Measurements from ENCODE around the gene ZNF808. TPM values are rescaled to one million over a fixed set of nuclear protein-coding genes. Genes with fewer than 3 reads are reported as not detected.
A peak's percentile ranks its signal among the peaks of the same experiment; 100 is the strongest.

ZNF808 gene
- 3.3 and 4.4 TPM in 2 replicates for polyA plus RNA-seq (2012; rRNA removed)
- polyA plus RNA-seq (2012; cell fraction: cytosol; rRNA removed): 3.6 and 4.0 TPM in 2 replicates
- polyA plus RNA-seq (2012; cell fraction: nucleus; rRNA removed): 4.1 and 6.7 TPM in 2 replicates

GRCh38 chr19:52527134-52527955 is at the start of gene ZNF808:
ZNF808 (plus strand) TSS chr19:52527668; CDS start chr19:52543285, 15,617 bp downstream.
- CTCF ChIA-PET: interaction anchor here (1.2 to 1.4 kb wide), 2 partner anchors 7 to 38 kb away, joined by 3 read pairs; no protein-coding TSS in a partner anchor
- POLR2A ChIA-PET: interaction anchor here (0.7 to 1.0 kb wide), 2 partner anchors 8 to 158 kb away, joined by 4 to 6 read pairs; partner anchors contain the start of gene ZNF880
- peaks cover 11% of the 10 kb centered on the region for H3F3A ChIP-seq (replicated peaks; ENCODE audit: insufficient read depth)
- H3K79me2 ChIP-seq (ENCODE audit: insufficient read depth): peaks cover 23% of the 10 kb centered on the region
- H3K4me3 ChIP-seq (ENCODE audit: low read depth in 2 of 2, low read length in 1 of 2): peak within 1 kb of the TSS; percentile 73 to 78
- peak within 1 kb of the TSS; percentile 83 for H3K4me2 ChIP-seq
- H3K9me2 ChIP-seq: no peaks in the 10 kb centered on the region
- H3K27me3 ChIP-seq (ENCODE audit: insufficient read depth): no peaks in the 10 kb centered on the region
- no peaks in the 10 kb centered on the region for H3K9me3 ChIP-seq
- peak; percentile 92 for DNase-seq
- peaks cover 0 to 10% of the 10 kb centered on the region in 2 experiments; a peak in 1 of 4 replicates for H3K4me1 ChIP-seq (ENCODE audit: control insufficient read depth in 1 of 2, insufficient read depth in 2 of 2, low read depth in 1 of 2, low read length in 1 of 2)
- peak within 1 kb of the TSS; percentile 93 for H2AFZ ChIP-seq (ENCODE audit: low read depth)
- no peaks in the 10 kb centered on the region for H3K36me3 ChIP-seq (replicated peaks in 1 of 2; ENCODE audit: control insufficient read depth in 1 of 2, insufficient read depth in 2 of 2, low read length in 1 of 2)
- peak within 1 kb of the TSS; percentile 89 for H3K9ac ChIP-seq
- 9% methylated on average over 23 of the region's 54 CpGs for WGBS (ENCODE audit: low lambda C conversion rate)
- no peaks in the 10 kb centered on the region for H4K20me1 ChIP-seq (ENCODE audit: insufficient read depth)
- H3K27ac ChIP-seq (ENCODE audit: low read depth in 2 of 2, low read length in 1 of 2): peak within 1 kb of the TSS; percentile 76 to 83
- peak; percentile 85 for TF ChIP-seq POLR2AphosphoS5 (IDR thresholded peaks at IDR 0.05; ENCODE audit: low read depth, low read length)
- no peak for TF ChIP-seq MEF2A (IDR thresholded peaks at IDR 0.05; ENCODE audit: borderline replicate concordance, low read depth)
- TF ChIP-seq FOXJ3 (CRISPR knock-in tag; IDR thresholded peaks at IDR 0.05): no peak
- TF ChIP-seq FOSL2 (IDR thresholded peaks at IDR 0.05; ENCODE audit: borderline replicate concordance, low read depth): 0 out of 2 replicates have a peak, but pooled peaks have one; percentile 7
- TF ChIP-seq CTCF (IDR thresholded peaks at IDR 0.05): peak; percentile 60
- no peak for TF ChIP-seq NFIC (IDR thresholded peaks at IDR 0.05; ENCODE audit: borderline replicate concordance)
- TF ChIP-seq JUND (IDR thresholded peaks at IDR 0.05): no peak
- TF ChIP-seq YY1 (IDR thresholded peaks at IDR 0.05; ENCODE audit: low read depth): peak; percentile 68; the same call in 1 of the 2 replicates
- TF ChIP-seq RCOR1 (IDR thresholded peaks at IDR 0.05; ENCODE audit: low read length): peak; percentile 22; the same call in 1 of the 2 replicates
- TF ChIP-seq REST (IDR thresholded peaks at IDR 0.05; ENCODE audit: low read depth, low read length): no peak
- TF ChIP-seq USF1 (IDR thresholded peaks at IDR 0.05; ENCODE audit: borderline replicate concordance, low read depth): no peak
- no peak for TF ChIP-seq RXRA (IDR thresholded peaks at IDR 0.05; ENCODE audit: borderline replicate concordance, low read depth)
- 0 out of 2 replicates have a peak, but pooled peaks have one; percentile 10 for TF ChIP-seq TAF1 (IDR thresholded peaks at IDR 0.05; ENCODE audit: borderline replicate concordance, low read depth, low read length)
- no peak for TF ChIP-seq PBX3 (IDR thresholded peaks at IDR 0.05)
- no peak for TF ChIP-seq GATA2 (CRISPR knock-in tag; IDR thresholded peaks at IDR 0.05)
- TF ChIP-seq TEAD4 (IDR thresholded peaks at IDR 0.05; ENCODE audit: borderline replicate concordance, insufficient read depth): no peak
- TF ChIP-seq EP300 (IDR thresholded peaks at IDR 0.05; ENCODE audit: borderline replicate concordance in 1 of 2, low read depth in 1 of 2, low read length in 1 of 2): no peak
- TF ChIP-seq IRF3 (IDR thresholded peaks at IDR 0.05; ENCODE audit: low read depth, low read length): no peak
- TF ChIP-seq USF2 (IDR thresholded peaks at IDR 0.05; ENCODE audit: borderline replicate concordance, low read depth, low read length): no peak
- TF ChIP-seq RFX5 (IDR thresholded peaks at IDR 0.05; ENCODE audit: low read length): no peak
- peak; percentile 33; the same call in 1 of the 2 replicates for TF ChIP-seq MXI1 (IDR thresholded peaks at IDR 0.05; ENCODE audit: low read depth, low read length)
